C4-2B (cell line): ENCODE results near the gene OR2T11.

Experiments
- ZFX ChIP-seq: fragments of 450-650 bp; IDR thresholded peaks from 2 replicates; pipeline ENCODE4 v1.6.1; 2017
- TF ChIP-seq, protein P1 (sequence below): fragments of 450-650 bp; conservative IDR thresholded peaks from 2 replicates; pipeline ENCODE4 v1.5.1; 2017; ENCODE audit warnings: mild to moderate bottlenecking

DNA sequence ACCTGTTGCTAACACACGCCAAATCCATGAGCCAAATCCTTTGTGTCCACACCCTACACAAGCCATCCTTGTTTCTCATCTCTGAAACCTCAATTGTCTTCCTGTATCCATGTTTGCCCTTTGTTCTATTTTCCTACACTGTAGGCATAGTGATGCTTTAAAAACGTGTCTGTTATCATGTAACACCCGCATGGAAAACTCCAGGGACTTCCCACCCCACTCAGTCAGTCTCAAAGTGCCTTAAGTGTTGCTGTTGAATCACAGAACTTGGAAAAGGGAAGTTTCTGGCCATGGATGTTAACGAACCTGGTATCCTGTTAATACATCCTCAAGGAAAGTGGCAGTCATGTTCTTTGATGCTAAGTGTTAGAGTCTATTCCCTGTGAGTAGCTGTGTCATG is 9.7 kb downstream of the OR2T11 start:
- TF ChIP-seq, protein P1, sequence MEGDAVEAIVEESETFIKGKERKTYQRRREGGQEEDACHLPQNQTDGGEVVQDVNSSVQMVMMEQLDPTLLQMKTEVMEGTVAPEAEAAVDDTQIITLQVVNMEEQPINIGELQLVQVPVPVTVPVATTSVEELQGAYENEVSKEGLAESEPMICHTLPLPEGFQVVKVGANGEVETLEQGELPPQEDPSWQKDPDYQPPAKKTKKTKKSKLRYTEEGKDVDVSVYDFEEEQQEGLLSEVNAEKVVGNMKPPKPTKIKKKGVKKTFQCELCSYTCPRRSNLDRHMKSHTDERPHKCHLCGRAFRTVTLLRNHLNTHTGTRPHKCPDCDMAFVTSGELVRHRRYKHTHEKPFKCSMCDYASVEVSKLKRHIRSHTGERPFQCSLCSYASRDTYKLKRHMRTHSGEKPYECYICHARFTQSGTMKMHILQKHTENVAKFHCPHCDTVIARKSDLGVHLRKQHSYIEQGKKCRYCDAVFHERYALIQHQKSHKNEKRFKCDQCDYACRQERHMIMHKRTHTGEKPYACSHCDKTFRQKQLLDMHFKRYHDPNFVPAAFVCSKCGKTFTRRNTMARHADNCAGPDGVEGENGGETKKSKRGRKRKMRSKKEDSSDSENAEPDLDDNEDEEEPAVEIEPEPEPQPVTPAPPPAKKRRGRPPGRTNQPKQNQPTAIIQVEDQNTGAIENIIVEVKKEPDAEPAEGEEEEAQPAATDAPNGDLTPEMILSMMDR = no peak
- no peak for TF ChIP-seq ZFX
